Stimulated activated CD8-positive, alpha-beta memory T cell treated with anti-CD3 and anti-CD28 coated beads, Interleukin-7, amount 100 ng/mL, for 48 hours (primary cell): Measurements from ENCODE around the gene C12orf42.

Experiments used
- DNase-seq, 2 donors: peaks; one replicate each; pipeline ENCODE4 v3.0.0-alpha.2; 2020; ENCODE audit warnings: low read depth in 1 of 2; ENCODE audit errors: extremely low read depth in 1 of 2

The C12orf42 gene

GRCh38 chr12:103278329-103278728 is 217.4 kb downstream of the C12orf42 start:
- DNase-seq = no peak

GRCh38 chr12:103273645-103274044 is 222.1 kb downstream of the C12orf42 start:
- DNase-seq = no peak

GRCh38 chr12:103272949-103273348 is 222.8 kb downstream of the C12orf42 start:
- DNase-seq = no peak

GRCh38 chr12:103269946-103270345 is 225.8 kb downstream of the C12orf42 start:
- DNase-seq = no peak

- DNase-seq = no peak
Measured at GRCh38 chr12:103268831-103269514, 226.8 kb downstream of the C12orf42 start.

GRCh38 chr12:103257763-103258162 is 238.0 kb downstream of the C12orf42 start:
- DNase-seq = no peak
